Gastroesophageal sphincter (tissue), 3 donors: Measurements from ENCODE around the gene CCDC137.

Source experiments
- POLR2A ChIP-seq, 2 donors: fragments of 450-650 bp; IDR thresholded peaks; one replicate each; pipeline ENCODE4 v1.6.1; 2017; ENCODE audit warnings: antibody characterized with exemption in 2 of 2, mild to moderate bottlenecking in 2 of 2, moderate library complexity in 1 of 2
- TF ChIP-seq, protein P1 (sequence below), 4 experiments: fragments of 200-600 bp in 2 of 4; fragments of 450-650 bp in 2 of 4; sonication (generic) in 1 of 4; IDR thresholded peaks; one replicate each; pipeline ENCODE4 v1.5.1; 2017 to 2019; ENCODE audit warnings: antibody characterized with exemption in 4 of 4, mild to moderate bottlenecking in 2 of 4, moderate library complexity in 2 of 4

DNA sequence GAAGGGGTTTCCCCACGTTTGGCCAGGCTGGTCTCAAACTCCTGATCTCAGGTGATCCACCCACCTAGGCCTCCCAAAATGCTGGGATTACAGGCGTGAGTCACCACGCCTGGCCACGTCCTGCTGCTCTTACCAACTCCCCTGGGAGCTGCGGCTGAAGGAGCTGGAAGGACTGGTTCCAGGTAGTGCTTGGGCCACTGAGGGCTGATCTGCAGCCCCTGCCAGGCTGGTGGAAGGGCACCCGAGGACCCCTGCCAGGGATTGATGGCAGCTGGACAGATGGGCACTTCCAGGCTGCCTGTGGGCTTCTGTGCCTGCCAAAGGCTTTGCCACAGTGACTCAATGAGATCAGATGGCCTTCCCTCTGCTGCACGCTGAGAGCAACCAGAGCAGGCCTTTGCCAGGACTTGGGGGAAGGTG, 2.5 kb upstream of the CCDC137 start:
- TF ChIP-seq, protein P1, sequence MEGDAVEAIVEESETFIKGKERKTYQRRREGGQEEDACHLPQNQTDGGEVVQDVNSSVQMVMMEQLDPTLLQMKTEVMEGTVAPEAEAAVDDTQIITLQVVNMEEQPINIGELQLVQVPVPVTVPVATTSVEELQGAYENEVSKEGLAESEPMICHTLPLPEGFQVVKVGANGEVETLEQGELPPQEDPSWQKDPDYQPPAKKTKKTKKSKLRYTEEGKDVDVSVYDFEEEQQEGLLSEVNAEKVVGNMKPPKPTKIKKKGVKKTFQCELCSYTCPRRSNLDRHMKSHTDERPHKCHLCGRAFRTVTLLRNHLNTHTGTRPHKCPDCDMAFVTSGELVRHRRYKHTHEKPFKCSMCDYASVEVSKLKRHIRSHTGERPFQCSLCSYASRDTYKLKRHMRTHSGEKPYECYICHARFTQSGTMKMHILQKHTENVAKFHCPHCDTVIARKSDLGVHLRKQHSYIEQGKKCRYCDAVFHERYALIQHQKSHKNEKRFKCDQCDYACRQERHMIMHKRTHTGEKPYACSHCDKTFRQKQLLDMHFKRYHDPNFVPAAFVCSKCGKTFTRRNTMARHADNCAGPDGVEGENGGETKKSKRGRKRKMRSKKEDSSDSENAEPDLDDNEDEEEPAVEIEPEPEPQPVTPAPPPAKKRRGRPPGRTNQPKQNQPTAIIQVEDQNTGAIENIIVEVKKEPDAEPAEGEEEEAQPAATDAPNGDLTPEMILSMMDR (IDR thresholded peaks at IDR 0.05), result no peak
- no peak for TF ChIP-seq POLR2A (IDR thresholded peaks at IDR 0.05)
